GM21381 (cell line): Measurements from ENCODE around the gene NDRG4.

Experiments
- ATAC-seq: cut with Tn5 transposase; IDR thresholded peaks from one replicate; pipeline ENCODE4 v1.9.1; 2021; ENCODE audit warnings: mild to moderate bottlenecking, moderate library complexity; ENCODE audit not compliant: unreplicated experiment

Gene NDRG4

DNA sequence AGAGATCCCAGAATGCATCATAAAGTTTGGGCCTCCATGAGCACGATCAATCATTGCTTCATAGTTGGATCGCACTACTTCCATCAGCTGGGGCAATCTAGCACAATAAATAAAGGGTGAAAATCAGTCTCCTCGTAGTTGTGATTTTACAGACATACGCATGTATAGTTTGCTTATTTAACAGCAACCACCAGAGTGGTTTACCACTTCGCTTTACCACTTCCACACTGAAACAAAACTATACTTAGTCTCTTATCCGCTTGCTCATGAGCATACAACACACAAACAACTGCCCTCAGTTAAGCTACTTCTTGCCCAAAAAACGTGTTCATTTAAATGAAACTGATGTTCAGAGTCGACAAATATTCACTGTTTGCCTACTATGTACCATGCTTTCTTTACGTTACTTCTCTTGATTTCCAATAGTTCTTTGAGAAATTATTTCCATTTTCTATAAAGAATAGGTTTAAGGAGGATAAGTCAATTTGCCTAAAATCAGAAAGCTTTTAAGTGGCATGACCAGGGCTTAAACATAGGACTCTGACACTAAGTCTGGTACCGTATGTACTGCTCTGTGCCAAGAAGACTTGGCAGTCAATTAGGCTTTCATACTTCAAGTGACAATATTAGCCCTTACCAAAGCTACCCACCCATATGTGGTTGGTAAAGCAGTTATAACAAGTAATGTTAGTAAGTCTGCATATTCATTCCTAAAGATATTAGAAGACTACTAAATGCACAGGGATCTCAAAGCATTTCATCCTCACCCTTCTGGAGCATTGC is 37.4 kb downstream of the NDRG4 start:
- ATAC-seq = no peak

DNA sequence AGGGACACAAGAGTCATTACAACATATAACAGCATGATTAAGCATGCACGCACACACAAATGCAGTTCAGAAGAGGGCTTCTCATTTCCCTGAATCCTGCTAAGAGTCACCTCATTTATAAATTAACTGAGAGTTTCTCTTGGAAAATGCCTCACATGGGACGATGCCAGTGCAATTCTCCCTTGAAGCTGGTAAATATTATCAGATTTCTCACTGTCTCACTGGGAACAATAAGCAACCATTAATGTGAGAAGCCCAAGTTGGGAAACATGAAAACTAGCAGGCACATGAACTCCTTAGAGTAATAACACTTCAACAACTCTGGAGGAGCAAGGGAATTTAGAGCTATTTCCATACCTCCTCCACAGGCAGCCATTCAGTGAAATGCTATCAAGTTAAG is 41.8 kb downstream of the NDRG4 start:
- no peak for ATAC-seq

DNA sequence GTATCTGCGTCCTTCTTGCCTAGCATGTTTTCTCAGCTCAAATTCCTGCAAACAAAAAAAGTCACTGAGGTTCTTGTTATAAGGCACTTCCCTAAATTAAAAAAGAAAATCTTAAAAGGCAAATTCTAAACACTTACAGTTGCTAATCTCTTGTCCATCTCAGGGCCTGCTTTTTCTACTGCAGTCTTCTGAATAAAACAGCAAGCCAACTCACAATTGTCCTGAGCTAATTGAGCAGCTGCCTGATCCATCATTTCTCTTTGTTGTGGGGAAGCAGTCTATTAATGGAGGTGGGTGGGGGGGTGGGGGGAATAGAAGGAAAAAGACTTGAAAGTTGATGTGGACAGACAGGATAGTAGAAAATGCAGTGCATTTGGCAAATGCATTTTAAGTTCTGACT is 42.3 kb downstream of the NDRG4 start:
- ATAC-seq = no peak

DNA sequence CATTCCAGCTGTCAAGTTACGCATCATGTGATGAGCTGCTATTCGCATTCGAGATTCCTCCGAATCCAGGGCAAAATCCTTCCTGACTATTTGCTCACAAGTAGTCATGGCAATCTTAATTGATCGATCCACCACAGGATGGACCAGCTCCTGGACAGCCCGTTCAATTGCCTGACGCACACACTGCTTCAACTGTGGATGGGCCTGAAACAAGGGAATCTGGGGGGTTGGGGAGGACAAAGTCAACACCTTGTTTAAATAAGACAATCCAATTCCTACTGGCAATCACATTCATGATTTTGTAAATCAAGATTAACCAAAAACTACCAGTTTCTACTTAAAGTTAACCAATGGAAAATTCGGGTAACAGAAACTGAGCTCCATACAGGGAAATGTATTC is 43.7 kb downstream of the NDRG4 start:
- no peak for ATAC-seq

DNA sequence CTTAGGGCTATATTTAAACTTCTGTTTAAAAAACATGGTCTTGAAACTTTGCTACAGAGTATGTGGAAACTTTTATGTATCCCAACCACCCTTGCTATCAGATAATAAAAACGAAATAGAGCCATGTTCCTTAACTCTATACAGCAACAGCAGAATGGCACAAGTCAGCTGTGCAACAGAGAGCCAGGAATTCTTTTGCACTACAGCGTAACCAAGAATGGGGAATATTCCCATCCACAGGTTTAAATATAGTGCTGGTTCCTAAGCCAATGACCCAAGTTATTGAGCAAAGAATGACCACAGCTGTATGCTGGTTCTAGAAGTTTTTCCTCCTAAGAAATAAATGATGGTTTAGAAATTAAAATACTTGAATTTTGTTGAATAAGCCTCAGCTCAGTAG is 48.4 kb downstream of the NDRG4 start:
- ATAC-seq = no peak

DNA sequence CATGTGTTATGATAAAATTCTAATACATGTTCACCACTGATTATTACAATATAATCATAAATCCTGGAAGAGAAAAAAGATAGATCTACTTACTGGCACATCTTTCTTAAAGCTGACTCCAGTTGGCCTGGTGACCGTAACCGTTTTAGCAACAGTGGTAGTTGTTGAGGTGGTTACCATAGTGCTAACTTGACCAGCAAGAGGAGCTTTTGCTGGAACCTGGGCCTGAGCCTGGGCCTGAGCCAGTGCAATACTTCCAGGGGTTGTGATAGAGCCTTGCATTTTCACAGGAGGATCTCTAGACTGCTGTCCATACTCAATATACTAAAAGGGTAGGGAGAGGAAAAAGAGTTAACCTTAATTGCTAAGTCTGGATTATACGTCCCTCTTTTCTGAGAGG is 51.6 kb downstream of the NDRG4 start:
- ATAC-seq = no peak

DNA sequence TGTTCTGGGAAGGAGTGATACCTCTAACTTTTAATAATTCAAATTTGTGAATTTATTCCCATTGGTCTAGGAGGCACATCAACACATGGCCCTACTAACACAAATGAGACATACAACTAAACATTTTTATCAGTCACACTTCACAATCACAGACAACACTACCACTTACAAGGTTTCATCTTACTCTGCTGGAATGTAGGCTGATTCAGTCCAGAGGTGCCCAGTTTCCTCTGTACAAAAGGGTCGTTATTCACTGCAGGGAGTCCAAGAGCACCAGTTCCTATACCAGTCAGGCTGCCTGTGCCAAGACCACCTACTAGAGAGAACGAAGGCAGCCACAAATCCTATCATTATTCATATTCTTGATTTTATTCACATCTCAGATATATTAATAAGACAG is 56.7 kb downstream of the NDRG4 start:
- no peak for ATAC-seq
